ENCODE results near the gene SPOCK1.
A peak's percentile ranks its signal among the peaks of the same experiment; 100 is the strongest.

The SPOCK1 gene

DNA sequence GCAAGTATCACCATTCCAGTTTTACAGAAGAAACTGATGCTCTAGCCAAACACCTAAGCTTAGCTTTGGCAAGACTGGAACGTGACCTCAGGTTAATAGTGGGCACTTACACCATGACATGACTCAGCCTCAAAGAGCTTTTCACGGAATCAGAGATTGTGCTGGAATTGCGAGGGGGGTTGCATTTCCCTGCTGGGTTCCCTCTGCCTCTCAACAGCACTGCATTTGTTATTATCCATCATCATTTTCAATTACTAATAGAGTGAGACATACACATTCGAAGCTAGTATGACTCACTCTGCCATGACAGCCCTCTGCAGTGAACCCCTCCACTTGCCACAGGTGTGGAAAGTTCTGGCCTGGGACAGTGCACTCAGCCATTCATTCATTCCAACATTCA, 8.0 kb downstream of the SPOCK1 start:
- peak; percentile 32 for DNase-seq

DNA sequence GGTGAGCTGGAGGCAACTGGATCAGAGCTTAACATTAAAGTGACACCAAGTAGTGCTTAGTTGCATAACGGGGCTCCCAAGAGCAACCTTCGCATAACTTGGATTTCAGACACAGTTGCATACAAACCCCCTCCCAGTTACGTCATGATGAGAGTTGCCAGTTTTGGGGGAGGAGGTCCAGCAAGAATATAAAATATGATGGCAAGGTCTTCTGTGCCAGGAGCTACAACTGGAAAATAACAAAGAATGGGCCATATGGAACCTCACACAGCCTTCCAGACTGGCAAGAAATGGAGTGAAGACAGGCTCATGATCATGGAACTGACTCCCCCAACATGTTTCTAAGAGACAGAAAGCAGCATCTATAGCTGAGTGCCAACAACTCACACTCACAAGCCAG, 8.5 kb downstream of the SPOCK1 start:
- no peak for DNase-seq

DNA sequence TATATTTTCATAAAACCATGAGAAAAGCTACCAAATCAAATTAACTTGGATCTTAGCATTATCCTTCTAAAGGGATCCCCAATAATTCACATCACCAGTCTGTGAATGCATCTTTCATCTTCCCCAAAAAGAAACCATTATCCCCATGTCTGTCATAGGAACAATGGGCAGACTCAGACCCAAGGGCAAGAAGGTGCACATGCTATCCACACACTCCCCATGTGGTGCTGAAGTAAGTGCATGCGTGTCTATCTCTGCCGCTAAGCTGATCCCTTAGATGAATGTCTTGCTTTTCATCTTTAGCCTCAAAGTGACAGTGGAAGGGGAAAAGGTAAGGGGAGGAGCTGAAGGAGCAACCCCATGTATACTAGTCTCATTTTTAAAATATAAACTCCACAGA, 10.2 kb downstream of the SPOCK1 start:
- DNase-seq: no peak

DNA sequence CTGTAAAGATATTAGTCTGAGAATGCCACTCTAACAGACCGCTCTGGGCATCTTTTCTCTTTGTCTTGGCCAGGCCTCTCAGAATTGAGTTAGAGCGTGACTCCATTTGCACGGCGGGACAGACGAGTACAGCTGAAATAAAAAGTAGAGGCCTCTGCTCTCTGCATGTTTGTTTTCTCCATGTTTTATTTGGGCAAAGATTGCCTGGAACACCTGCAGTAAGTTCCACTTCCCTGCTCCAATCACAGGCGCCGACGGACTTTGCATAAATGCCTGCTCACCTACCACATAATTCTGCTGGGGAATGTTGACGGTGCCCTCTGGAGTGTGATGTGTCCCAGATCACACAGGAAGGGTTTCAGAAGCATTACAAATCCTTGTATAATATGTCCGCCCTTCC, 10.6 kb downstream of the SPOCK1 start:
- DNase-seq: no peak

DNA sequence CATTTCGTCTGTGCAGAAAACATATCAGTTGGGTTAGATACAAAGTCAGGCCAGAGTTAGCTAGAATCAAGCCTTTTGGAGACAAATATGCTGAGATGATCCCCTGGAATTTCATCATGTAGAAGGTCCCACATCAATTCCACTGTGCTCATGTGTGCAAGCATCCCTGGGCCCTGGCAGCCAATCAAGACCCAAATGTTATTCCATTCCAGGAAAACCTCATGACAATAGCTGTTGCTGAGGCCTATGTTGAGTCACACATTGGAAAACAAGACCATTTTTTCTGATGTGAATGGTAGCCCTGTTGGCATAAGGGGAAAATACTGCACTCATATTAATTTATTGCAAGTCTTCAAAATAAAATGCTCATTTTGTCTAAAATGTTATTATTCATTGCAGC, 11.5 kb downstream of the SPOCK1 start:
- DNase-seq: no peak

DNA sequence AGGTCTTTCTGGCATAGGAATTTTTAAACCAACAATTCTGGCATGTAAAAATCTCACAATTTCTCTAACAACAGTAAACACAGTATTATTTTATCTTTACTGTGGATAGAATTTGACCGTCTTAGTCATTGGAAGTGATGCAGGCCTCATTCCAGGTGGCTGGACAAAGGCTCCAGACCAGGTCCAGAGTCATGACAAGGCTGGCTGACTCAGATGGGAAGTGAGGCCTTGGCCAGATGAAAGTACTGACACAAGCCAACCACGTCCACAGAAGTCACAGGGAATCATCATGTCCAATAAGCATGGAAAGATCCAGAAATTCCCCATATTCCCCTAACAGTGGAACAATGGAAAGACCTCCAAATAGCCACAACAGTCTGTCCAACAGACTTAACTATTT, 12.4 kb downstream of the SPOCK1 start:
- no peak for DNase-seq

DNA sequence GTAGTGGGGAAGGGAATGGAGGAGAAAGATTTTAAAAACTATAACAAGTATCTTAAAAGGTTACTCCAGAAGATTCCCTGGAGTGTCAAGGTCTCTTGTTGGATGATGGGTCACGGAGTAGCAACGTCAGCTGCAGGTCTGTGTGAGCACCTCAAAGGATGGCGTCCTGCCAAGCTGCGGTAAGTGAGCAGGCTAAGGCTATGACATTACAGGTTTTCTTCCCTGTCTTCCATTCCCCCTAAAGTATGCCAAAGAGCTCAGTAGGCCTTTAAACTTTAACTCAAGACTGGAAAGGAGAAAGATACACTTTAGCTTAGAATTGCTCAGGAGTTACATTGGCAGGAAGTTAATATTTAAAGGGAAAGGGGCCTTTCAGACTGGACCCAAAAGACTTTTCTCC, 17.5 kb downstream of the SPOCK1 start:
- no peak for DNase-seq

DNA sequence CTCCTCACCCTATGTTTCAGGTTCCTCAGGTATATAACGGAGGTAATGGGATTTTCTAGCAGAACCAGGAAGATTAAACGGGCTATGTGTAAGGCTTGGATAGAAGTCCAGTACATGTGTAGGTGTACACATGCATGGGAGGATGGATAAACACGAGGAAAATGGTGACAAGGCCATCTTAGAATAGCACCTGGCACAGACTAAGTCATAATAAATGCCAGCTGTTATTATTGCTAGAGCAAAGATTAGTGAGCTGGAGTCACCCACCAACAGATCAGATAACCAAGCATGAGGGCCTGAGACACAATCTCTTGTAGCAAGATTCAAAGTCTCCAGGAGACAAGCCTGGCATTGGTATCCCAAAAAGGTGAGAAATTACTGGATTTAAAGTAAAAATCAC, 21.1 kb downstream of the SPOCK1 start:
- DNase-seq: no peak

DNA sequence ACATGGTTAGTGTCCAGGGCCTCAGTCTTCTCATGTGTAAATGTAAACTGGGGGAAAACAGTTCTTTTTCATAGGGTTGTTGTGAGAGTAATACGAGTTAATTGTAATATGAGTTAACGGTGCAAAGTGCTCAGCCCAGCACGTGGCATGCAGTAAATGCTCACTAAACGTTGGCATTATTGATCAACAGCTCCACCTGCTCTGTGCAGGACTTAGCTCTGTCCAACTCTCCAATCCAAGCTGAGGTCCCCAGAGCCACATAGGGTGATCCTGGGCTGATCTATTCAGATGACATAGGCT, 28.3 kb downstream of the SPOCK1 start:
- DNase-seq: no peak

DNA sequence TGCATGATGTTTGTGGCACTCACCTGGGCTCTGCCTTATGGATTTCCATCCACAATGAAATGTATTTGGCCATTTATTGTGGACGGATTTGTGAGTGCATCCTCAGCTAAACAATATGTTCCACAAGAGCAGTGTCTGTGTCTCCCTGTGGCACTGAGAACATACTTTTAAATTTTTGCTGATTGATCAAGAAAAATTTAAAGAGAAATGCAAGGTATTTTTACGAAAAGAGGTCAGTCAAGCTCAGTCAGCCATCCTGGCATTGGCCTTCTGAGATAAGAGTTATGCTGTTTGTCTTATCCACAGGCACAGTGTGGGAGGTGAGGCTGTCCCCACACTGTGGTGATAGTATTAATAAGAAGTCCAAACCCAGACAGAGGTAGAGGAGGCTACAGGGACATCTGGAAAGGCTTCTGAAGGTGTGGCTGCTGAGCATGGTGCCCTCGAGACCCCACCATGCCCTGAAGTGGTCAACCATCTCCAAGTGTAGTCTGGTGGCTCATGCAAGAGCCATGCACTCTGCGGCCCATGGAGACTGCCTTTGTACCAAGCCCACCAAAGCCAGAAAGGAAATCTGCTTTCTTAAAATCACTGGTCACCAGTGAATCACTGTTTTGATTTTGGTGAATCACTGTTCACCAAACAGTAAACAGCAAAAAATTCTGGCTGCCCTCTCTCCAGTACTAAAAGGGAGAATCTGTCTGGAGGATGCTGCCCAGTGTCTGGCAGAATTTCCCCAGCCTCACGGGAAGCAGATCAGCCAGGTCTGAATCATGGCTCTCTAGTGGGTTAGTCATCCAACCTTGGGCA, 28.8 kb downstream of the SPOCK1 start:
- DNase-seq: peak; percentile 71

DNA sequence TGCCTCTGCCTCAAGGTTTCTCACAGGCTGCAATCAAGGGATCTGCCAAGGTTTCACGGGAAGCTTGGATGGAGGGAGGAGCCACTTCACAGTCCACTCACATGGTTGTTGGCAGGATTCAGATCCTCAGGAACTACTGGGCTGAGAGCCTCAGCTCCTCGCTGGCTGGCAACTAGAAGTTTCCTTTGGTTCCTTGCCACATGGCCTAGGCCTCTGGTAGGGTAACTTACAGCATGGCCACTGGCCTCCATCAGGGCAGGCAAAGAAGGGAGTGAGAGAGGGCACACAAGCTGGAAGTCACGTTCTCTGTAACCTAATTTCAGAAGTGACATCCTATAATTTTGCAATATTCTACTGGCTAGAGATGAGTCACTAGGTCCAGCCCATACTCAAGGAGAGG, 32.2 kb downstream of the SPOCK1 start:
- no peak for DNase-seq

DNA sequence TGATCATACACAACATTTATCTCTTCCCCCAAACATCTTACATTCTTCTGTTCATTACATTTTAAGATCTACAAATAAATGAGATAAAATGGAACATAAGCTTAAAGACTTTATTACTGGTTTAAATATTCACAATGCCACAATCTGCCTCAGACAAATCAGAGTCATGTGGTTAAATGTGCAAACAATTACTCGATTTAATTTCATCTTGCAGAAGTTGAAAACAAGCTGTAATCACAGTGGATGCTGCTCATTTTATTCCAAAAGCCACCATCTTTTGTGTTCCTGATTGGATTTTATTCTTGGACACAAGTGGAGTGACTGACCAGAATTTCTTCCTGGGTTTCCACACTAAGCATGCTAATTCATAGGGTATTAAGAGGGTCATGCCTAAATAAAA, 33.2 kb downstream of the SPOCK1 start:
- no peak for DNase-seq

DNA sequence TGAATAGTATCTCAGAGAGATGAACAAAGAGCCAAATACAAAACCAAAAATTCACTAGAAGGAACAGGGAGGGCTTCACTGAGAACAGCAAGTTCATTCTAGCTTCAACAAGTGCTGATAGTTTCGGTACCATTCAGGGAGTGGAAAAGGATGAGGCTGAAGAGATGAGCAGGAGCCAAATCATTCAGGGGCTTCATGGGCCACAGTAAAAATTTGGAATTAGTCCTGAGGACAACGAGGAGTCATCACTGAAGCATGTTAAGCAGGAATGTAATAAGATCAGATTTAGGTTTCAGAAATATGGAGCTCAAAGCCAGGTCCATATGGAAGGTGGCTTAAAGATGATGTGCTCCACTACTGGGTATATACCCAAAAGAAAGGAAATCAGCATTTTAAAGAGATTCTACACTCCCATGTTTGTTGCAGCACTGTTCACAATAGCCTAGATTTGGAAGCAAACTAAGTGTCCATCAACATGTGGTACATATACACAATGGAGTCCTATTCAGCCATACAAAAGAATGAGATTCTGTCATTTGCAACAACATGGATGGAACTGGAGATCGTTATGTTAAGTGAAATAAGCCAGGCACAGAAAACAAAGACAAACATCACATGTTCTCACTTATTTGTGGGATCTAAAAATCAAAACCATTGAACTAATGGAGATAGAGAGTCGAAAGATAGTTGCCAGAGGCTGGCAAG, 36.2 kb downstream of the SPOCK1 start:
- DNase-seq: no peak

DNA sequence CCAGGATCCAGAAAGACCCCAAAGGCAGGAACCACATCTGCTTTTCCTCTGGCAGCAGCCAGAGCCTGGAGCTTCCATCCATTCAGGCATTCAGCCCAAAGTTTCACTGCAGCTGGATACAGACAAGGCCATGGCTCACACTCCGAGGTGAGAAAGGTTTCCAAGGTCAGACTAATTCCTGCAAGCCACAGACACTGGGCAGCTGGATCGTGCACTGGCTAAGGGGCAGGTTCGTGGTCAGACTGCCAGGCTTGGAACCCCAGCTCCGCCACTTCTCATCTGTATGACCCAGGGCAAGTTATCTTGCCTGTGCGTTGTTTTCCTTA, 36.9 kb downstream of the SPOCK1 start:
- DNase-seq: no peak

DNA sequence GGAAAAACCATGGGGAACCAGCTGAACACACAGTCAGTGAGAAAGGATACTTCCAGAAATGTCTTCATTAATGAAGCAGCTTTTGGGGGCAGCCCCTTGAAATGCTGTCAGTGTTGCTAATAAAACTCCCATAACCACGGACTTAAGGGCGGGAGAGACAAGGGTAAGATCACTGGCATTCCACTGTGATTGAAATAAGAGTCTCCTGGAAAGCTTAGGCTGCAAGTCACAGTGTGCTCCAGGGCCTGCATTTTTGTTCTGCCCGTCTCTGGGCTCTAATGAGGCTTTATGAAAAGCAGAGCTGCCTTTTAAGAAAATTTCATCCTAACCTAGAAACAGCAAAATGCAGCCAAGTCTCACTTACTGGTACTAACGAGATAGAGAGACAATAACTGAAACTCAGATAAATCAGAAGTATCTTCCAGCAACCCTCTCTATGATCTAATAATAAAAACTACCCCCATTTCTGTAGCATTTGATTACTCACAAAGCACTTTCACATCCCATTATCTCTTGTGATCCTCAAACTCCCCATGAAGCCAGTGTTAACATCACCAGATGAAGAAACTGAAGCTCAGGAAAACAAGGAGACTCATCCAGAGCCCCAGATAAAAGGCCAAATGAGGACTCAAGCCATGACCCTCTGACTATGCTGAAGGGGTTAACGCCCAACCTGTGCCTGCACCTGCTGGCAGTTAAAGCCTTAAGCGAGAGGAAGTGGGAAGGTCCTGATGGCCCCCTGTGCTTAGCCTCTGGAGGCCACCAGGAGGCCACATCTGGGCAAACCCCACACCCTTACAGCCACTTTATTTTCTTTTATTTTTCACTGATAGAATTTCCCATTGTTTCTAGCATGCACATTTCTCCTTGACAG, 37.5 kb downstream of the SPOCK1 start:
- DNase-seq: no peak

DNA sequence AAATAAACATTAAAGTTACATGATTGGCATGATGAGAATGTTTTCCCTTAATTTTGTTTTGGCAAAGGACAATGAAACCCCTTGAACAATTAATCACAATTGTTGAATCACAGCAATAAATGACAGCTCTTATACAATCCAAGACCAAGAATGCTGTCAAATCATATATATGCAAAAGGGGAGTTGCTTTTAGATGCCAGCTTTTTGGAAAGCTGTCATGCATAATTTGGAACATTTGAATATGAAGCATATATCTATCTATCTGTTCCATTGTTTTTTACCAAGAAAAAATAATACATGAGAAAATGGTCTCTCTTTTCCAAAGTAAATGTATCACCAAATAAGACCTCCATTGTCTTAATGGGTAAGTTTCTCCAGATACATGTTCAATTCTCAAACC, 44.5 kb downstream of the SPOCK1 start:
- DNase-seq: no peak

DNA sequence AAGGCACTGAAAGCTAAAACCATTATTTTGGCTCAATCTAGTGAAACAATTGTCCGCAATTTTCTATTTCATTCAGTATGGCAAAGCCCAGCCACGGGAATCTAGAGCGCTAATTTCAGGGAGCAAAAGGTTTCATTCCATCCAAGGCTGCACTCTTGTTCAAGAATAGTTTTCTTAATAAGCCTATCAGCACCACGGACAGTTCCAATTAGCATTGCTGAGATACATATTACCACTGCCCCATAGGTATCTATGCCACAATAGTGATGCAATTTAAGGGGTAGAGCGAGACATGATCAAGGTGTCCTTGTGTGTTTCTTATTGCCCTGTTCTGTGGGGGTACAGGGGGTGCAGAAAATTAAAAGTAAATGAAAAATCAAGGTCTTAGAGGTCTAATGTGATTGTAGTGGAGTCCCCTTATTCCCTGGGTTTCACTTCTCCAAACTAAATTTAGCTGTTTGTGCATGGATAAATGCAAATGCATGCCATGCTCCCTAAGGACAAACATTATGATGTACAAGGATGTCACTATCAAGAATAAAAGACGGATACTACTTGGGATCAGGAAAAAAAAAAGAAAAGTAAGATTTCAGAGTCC, 45.5 kb downstream of the SPOCK1 start:
- no peak for DNase-seq

DNA sequence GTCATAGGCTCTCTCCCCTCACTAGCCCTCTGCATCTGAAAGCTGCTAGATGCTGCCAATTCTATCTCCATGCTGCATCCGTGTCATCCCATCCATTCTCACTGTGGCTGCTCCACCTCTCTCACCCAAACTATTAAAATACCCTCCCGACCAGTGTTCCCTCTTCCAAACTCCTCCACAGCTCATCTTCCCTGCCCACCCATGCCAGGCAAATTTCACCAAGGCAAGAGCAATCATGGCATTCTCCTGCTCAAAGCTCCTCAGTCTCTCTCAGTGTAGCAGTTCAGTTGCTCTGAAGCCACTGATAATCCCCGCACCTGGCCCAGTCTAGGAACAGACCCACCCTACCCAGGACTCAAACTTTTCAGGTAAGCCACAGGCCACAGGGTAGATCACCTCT, 48.4 kb downstream of the SPOCK1 start:
- no peak for DNase-seq

DNA sequence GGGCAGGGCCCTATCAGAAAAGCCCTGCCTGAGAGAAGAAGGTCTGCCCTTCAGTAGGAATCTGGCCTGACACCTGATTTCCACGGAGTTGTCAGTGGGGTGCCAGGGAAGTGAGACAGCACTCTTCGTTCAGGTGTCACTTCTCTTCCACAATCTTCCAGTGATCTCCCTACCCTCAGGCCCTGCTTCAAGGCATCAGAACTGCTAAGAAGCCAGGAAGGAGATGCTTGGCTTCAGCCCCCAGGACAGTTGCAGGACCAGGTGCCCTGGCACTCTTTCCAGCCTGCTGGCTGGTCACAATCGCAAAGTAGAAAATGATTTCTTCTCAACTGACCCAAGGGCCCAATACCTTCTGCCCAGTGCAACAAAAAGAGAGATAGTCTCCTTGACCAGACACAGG, 50.3 kb downstream of the SPOCK1 start:
- DNase-seq: no peak

DNA sequence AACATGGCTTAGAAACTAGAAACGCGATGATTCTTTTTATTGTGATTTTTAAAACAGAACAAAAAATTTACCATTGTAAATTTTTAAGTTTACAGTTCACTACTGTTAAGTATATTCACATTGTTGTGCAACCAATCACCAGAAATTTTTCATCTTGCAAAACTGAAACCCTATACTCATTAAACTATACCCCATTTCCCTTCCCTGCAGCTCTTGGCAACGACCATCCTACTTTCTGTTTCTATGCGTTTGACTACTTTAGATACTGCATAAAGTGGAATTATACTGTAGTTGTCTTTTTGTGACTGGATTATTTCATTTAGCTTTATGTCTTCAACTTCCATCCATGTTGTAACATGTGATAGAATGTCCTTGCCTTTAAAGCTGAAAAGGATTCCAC, 52.5 kb downstream of the SPOCK1 start:
- no peak for DNase-seq

DNA sequence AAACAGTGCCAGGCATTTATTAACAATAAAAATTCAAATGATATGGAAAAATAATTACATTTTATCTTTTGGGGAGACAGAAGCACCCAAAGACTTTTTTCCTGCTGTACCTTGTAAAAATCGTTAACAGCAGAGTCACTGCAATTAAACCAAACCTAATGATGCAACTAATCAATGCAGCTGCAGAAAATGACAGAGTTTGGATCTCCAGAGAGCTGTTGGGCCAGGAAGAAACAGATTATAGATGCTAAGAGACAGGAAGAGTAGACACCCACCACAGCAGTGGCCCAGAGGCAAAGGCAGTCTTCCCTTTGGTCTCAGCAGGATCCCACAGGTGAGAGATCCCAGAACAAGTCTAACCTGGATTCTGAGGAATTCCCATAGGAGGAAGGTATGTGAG, 53.0 kb downstream of the SPOCK1 start:
- DNase-seq: no peak

DNA sequence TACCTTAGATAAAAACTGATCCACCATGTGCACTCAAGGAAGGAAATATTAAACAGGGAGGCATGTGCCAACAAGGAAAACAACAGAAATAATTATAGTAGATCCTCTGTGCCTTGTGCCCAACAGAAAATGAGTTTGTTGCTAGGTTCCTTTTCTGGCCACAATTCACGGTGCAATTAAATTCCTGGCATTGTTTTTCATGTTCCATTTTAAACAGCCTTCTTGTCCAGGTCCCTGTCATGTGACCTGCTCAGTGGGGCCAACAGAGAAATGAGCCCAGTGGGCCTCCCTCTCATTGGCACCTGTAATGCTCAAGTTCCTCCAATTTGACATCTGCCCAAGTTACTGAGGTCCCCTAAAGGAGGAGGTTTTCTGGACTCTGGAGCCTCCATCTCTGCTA, 56.5 kb downstream of the SPOCK1 start:
- DNase-seq: no peak

DNA sequence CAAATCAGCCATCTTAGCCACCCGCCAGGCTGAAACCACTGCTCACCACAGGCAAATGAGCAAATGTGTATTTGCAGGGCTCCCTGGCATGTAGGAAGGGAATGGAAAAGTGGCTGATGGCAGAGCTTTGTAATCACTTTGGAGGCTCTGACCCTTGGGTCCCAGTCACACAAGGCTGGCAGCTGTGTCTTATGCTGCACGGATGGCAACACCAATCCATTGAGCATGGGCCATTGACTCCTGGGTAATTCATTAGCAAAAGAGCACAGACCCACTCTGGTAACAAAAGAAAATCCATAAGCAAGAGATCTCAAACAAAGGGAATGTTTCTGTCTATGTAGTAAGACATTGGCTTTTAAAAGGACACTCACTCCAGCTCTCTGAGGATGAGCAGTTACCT, 57.6 kb downstream of the SPOCK1 start:
- no peak for DNase-seq

DNA sequence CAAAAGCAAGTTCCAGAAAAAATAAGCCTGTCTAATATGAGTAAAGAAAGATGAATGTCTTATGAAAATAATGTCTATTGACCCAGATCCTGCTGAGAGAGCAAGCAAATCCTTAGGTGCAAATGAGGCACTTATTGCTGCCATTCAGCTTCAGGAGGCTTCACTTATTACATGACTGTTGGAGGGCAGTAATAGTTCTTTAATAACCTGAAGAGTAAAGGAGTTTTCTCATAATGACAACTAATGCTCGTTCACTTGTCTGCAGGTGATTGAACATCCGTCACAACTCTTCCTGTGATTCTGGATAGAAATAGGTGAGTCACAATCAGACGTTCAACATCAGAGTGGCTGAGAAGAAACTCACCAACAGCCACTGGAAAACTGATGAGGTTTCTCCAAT, 58.3 kb downstream of the SPOCK1 start:
- DNase-seq: no peak
